GM18861 (cell line): ENCODE measurements around the gene RARRES1.

Source experiments
- ATAC-seq: cut with Tn5 transposase; IDR thresholded peaks from one replicate; pipeline ENCODE4 v1.9.1; 2021; ENCODE audit not compliant: unreplicated experiment

RARRES1 gene, protein sequence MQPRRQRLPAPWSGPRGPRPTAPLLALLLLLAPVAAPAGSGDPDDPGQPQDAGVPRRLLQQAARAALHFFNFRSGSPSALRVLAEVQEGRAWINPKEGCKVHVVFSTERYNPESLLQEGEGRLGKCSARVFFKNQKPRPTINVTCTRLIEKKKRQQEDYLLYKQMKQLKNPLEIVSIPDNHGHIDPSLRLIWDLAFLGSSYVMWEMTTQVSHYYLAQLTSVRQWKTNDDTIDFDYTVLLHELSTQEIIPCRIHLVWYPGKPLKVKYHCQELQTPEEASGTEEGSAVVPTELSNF

GRCh38 chr3:158731938-158732855 is at the start of gene RARRES1:
Gene RARRES1 (minus strand): TSS chr3:158732457. CDS start chr3:158732415, 42 bp downstream.
- ATAC-seq, result peak; percentile 75

- no peak for ATAC-seq
These were observed 49.6 kb upstream of the RARRES1 start for GRCh38 chr3:158781849-158782248.

- ATAC-seq, result no peak
These were observed 48.9 kb upstream of the RARRES1 start for GRCh38 chr3:158781191-158781590.

DNA sequence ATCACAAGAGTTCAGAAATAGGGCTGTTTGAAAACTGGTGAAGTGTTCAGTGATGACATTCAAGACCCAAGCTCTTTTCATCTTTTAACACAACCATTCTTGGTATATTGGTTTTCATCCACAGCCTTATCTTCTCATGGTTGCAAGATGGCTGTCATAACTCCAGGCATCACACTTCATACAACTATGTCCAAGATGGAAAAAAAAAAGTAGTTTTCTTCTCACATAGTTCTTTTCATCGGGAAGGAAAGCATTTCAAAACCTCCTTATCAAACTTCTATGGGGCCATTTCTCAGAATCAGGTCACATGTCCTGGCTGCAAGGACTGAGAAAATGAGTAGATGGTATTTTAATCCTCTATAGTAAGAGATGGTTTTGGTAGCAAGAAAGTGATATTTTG is 48.5 kb upstream of the RARRES1 start:
- ATAC-seq, result no peak

- no peak for ATAC-seq
These were observed 45.1 kb upstream of the RARRES1 start for GRCh38 chr3:158777161-158777873.

DNA sequence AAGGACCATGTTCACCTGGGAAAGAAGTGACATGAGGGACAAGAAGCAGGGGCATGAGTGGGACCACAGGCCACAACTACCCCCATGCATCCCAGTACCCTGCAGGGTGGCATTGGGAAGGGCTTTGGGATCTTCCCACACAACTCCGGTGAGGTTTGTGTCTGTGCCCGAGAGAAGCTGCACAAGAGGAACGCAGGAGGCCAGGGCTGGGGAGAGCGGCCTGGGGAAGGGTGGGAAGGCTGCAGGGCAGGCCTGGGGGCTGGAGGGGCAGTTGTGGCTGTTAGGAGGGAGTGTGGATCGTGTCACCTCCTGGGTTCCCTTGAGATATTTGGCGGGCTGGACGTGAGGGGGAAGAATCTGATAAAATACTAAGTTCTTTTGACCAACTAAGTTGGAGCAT is 44.3 kb upstream of the RARRES1 start:
- no peak for ATAC-seq

GRCh38 chr3:158775426-158776410 is 43.5 kb upstream of the RARRES1 start:
- ATAC-seq, result peak; percentile 71

DNA sequence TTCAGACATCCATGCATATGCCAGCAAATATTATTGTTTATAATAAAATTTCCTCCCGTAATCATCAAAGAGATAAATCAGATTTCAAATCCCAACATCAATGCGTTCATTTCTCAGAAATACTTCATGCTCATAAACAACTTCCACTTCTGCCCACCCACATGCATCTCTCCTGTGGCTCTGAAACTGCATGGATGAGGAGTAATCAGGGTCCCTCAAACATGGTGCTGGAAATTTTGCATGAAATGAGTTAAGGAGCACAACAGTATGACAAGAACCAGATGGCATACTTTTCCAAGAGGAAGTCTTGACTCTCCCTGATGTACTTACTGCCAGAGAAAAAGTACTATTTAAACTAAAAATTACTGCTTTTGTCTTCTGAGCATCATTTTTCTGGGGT is 42.7 kb upstream of the RARRES1 start:
- no peak for ATAC-seq

- no peak for ATAC-seq
These were observed 41.9 kb upstream of the RARRES1 start for GRCh38 chr3:158773845-158774830.

GRCh38 chr3:158773166-158773565 is 40.9 kb upstream of the RARRES1 start:
- no peak for ATAC-seq

DNA sequence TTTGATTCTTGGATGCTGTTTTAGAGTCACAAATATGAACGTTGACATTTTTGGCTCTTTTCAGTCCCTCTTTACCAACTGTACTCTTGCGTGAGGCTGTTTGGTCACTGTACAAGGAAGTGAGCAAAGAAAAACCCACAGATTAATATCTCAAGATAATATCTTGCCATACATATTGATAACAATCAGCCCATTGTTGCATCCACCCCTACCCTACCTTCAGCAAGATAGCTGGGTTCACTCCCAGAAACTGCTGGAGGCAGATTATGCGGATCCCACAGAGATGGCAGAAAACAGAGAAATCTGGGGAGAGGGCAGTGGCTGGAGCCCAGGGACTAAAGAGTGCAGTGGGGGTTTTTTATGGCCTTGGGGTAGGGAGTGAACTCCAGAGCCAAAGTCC is 39.7 kb upstream of the RARRES1 start:
- no peak for ATAC-seq

DNA sequence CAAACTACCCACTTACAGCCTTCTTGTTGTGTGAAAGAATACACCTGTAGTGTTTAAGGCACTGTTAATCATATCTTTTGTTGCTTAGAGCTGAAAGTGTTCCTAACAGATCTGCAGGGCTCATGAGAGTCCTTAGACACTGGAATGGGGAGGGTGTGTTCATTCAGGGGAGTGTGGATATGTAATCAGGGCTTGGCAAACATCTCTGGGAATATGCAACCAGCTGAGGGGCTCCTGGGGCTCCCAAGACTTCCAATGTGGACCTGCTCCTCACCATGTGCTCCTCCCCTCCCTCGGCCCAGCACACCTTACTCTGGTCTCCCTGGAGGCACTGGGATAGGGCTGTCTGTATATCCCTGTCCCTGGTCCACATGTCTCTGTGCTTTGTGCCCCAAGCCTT is 39.3 kb upstream of the RARRES1 start:
- ATAC-seq, result no peak

- no peak for ATAC-seq
These were observed 38.6 kb upstream of the RARRES1 start for GRCh38 chr3:158770741-158771350.

DNA sequence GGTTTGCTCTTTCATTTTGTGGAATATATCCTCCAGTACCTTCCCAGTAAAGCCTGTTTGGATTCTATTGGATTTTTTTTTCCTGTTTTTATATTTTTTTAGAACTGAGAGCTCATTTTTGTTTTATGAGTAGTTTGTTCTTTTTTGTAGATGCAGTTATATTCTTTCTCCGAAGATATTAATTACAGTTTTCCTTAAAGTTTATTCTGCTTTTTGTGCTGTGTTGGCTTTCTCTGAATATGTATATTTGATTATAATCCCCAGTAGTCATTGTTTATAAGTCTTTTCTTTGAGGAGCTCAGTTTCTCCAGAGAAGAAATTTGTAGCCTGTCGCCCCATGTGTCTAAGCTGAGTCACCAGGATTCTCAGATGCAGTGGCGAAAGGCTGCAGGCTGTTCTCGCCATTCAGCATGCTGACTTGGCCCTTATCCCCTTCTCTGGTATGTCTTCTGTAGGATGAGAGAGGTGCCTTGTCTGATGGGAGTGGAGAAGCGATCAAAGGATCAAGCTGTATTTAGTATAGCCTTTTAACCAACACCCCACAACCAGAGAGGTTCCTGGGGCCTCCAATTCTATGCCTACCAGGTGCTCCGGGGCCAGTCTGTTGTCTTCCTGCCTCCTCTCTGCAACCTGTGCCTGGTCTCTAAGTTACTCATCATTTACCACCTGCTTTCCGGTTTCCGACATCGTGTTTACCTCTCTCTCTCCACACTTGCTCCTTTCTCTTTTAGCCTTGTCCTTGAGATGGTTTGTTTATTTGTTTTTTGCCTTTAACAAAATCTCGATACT is 37.9 kb upstream of the RARRES1 start:
- no peak for ATAC-seq

DNA sequence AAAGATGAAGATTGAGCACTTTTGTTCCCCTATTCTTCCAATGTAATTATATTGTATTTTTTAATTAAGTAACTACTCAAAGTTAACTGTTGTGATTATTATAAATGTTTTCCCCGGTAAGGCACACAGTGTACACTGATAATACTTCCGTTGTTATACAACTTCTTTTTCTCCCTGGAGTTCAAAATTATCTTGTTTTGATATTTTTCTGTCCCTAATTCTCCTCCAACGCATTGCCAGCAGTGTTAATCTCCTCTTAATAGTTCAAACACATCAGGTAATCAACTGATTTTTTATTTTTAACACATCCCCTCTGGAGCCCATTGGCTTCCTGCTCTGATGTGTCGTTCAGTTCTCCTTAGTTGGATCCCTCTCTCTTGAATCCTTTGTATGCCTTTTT is 37.3 kb upstream of the RARRES1 start:
- ATAC-seq, result no peak

- ATAC-seq, result no peak
These were observed 36.8 kb upstream of the RARRES1 start for GRCh38 chr3:158768881-158769543.

DNA sequence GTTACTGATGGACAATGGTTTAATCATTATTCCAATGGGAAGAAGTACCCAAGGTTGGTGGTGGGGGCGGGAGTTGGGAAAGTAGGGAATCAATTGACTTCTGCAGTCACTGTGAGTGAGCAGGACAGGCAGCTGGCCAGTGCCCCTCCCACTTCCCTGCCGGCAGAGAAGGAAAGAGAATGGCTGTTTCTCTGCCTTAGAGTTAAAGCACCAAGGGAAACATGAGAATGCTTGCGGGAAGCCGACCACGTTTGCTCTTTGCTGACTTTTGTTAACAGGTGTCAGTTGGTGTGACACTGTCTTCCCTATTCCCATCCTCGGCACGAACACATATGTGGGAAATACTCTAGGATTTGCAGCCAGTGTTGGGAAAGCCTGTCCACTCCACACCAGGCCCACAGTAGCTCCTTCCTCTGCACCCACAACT is 36.1 kb upstream of the RARRES1 start:
- no peak for ATAC-seq
